IPS DF 4.7 (cell line): ENCODE data around the gene AMBRA1.
A peak's percentile ranks its signal among the peaks of the same experiment; 100 is the strongest.

ENCODE experiments used
- DNase-seq: peaks from one replicate; pipeline ENCODE4 v3.0.0-alpha.2; 2013; ENCODE audit warnings: low spot score; ENCODE audit errors: extremely low read depth

AMBRA1 gene

GRCh38 chr11:46593550-46594373, at the start of gene AMBRA1:
Gene AMBRA1, minus strand, starts transcription at chr11:46594023. Its CDS starts 45,643 bp downstream, at chr11:46548380.
- peak; percentile 72 for DNase-seq

GRCh38 chr11:46643531-46643930, 49.7 kb upstream of the AMBRA1 start:
- no peak for DNase-seq

GRCh38 chr11:46642627-46643335, 49.0 kb upstream of the AMBRA1 start:
- DNase-seq = no peak

GRCh38 chr11:46641639-46642038, 47.8 kb upstream of the AMBRA1 start:
- DNase-seq = no peak

- DNase-seq = no peak
Measured at GRCh38 chr11:46640036-46640788, 46.4 kb upstream of the AMBRA1 start.

- no peak for DNase-seq
Measured at GRCh38 chr11:46639197-46639839, 45.5 kb upstream of the AMBRA1 start.

- no peak for DNase-seq
Measured at GRCh38 chr11:46637546-46637945, 43.7 kb upstream of the AMBRA1 start.

GRCh38 chr11:46635557-46636139, 41.8 kb upstream of the AMBRA1 start:
- no peak for DNase-seq

- DNase-seq = no peak
Measured at GRCh38 chr11:46633291-46634217, 39.7 kb upstream of the AMBRA1 start.

GRCh38 chr11:46632502-46632901, 38.7 kb upstream of the AMBRA1 start:
- no peak for DNase-seq

GRCh38 chr11:46631676-46632075, 37.9 kb upstream of the AMBRA1 start:
- no peak for DNase-seq

- DNase-seq = no peak
Measured at GRCh38 chr11:46630237-46630636, 36.4 kb upstream of the AMBRA1 start.

GRCh38 chr11:46628961-46629360, 35.1 kb upstream of the AMBRA1 start:
- no peak for DNase-seq

- DNase-seq = no peak
Measured at GRCh38 chr11:46625406-46625805, 31.6 kb upstream of the AMBRA1 start.

GRCh38 chr11:46618837-46619236, 25.0 kb upstream of the AMBRA1 start:
- no peak for DNase-seq

- DNase-seq = no peak
Measured at GRCh38 chr11:46617972-46618314, 24.1 kb upstream of the AMBRA1 start.

- DNase-seq = peak; percentile 38
Measured at GRCh38 chr11:46617134-46617971, 23.5 kb upstream of the AMBRA1 start, which contains the start of the genes ATG13 and HARBI1. Gene ATG13, plus strand, starts transcription at chr11:46617553. Its CDS starts 26,739 bp downstream, at chr11:46644292. Gene HARBI1, minus strand, starts transcription at chr11:46617227. Its CDS starts 990 bp downstream, at chr11:46616237.

GRCh38 chr11:46616551-46617133, 22.8 kb upstream of the AMBRA1 start:
- DNase-seq = no peak

- DNase-seq = no peak
Measured at GRCh38 chr11:46615756-46616155, 21.9 kb upstream of the AMBRA1 start.
